Loucy (cell line): ENCODE data around the gene GNB3.

ENCODE experiments used
- H2AFZ ChIP-seq: fragments of 200-600 bp; sonication (generic); 2 replicates; pipeline ENCODE4 v1.6.0; 2016; ENCODE audit warnings: antibody characterized with exemption, mild to moderate bottlenecking, low read length, moderate library complexity
- H3F3A ChIP-seq: fragments of 200-600 bp; 2 replicates; pipeline ENCODE4 v1.6.0; 2016; ENCODE audit warnings: antibody characterized with exemption, low read depth, mild to moderate bottlenecking
- H3K27me3 ChIP-seq: fragments of 200-600 bp; sonication (generic); 2 replicates; pipeline ENCODE4 v1.6.1; 2014; ENCODE audit warnings: low read length, mild to moderate bottlenecking; ENCODE audit not compliant: insufficient read depth, poor library complexity, severe bottlenecking
- H3K36me3 ChIP-seq: fragments of 200-600 bp; sonication (generic); 2 replicates; pipeline ENCODE4 v1.6.1; 2016; ENCODE audit warnings: low read length; ENCODE audit not compliant: insufficient read depth
- H3K4me1 ChIP-seq: fragments of 200-600 bp; sonication (generic); 2 replicates; pipeline ENCODE4 v1.5.1; 2014; ENCODE audit warnings: low read length, mild to moderate bottlenecking; ENCODE audit not compliant: insufficient read depth, poor library complexity, severe bottlenecking
- H3K4me2 ChIP-seq: fragments of 200-600 bp; sonication (generic); 2 replicates; pipeline ENCODE4 v1.6.0; 2014; ENCODE audit warnings: antibody characterized with exemption, low read length, low read depth, mild to moderate bottlenecking; ENCODE audit not compliant: poor library complexity, severe bottlenecking
- H3K4me3 ChIP-seq: fragments of 200-600 bp; sonication (generic); 2 replicates; pipeline ENCODE4 v1.5.1; 2014; ENCODE audit warnings: low read length, mild to moderate bottlenecking, mixed read lengths; ENCODE audit not compliant: poor library complexity, severe bottlenecking
- H3K79me2 ChIP-seq: fragments of 200-600 bp; sonication (generic); 2 replicates; pipeline ENCODE4 v1.6.1; 2014; ENCODE audit warnings: low read length; ENCODE audit not compliant: insufficient read depth
- H3K9ac ChIP-seq: fragments of 200-600 bp; sonication (generic); 2 replicates; pipeline ENCODE4 v1.6.0; 2014; ENCODE audit warnings: mild to moderate bottlenecking, low read depth, low read length, moderate library complexity; ENCODE audit not compliant: poor library complexity, severe bottlenecking
- H3K9me2 ChIP-seq: fragments of 200-600 bp; sonication (generic); replicated peaks from 2 replicates; pipeline ENCODE4 v1.6.1; 2016; ENCODE audit warnings: low read depth, low read length, mixed read lengths
- H3K9me3 ChIP-seq: fragments of 200-600 bp; sonication (generic); 2 replicates; pipeline ENCODE4 v1.6.1; 2014; ENCODE audit warnings: mild to moderate bottlenecking, antibody characterized with exemption, low read length, low read depth; ENCODE audit not compliant: insufficient read depth
- H4K20me1 ChIP-seq: fragments of 200-600 bp; sonication (generic); 2 replicates; pipeline ENCODE4 v1.6.0; 2014; ENCODE audit warnings: antibody characterized with exemption, low read length, mild to moderate bottlenecking; ENCODE audit not compliant: insufficient read depth, poor library complexity, severe bottlenecking
- CTCF ChIP-seq: fragments of 200-600 bp; sonication (generic); conservative IDR thresholded peaks from 2 replicates; pipeline ENCODE4 v1.5.1; 2014; ENCODE audit warnings: mild to moderate bottlenecking, antibody characterized with exemption, low read length
- EZH2phosphoT487 ChIP-seq: fragments of 200-600 bp; IDR thresholded peaks from 2 replicates; pipeline ENCODE4 v1.6.1; 2018; ENCODE audit warnings: antibody characterized with exemption, mild to moderate bottlenecking, moderate library complexity, borderline replicate concordance

GNB3 gene

GRCh38 chr12:6866920-6867412, 26.2 kb downstream of the GNB3 start:
- Histone ChIP-seq H3K4me1 (peaks cover 29% of the 10 kb centered on the region), H4K20me1 (peaks cover 40% of the 10 kb centered on the region), H3K9me3 (no peaks in the 10 kb centered on the region), H3K4me3 (peak overlapping the region; percentile 94), H3K9ac (peak overlapping the region; percentile 97), H3K4me2 (peak overlapping the region; percentile 87), H3K36me3 (peaks cover 59% of the 10 kb centered on the region; the same call in 1 of the 2 replicates), H3K27me3 (peaks cover 4% of the 10 kb centered on the region), H3F3A (peaks cover 4% of the 10 kb centered on the region; the same call in 1 of the 2 replicates), H3K79me2 (peaks cover 47% of the 10 kb centered on the region), H3K9me2 (no peaks in the 10 kb centered on the region), H2AFZ (peak overlapping the region; percentile 76)
- TF ChIP-seq CTCF (no peak), EZH2phosphoT487 (no peak)

- Histone ChIP-seq H3K27me3 (peaks cover 4% of the 10 kb centered on the region), H3K36me3 (peaks cover 53% of the 10 kb centered on the region; the same call in 1 of the 2 replicates), H3K79me2 (peaks cover 54% of the 10 kb centered on the region), H3K9ac (peak within 1 kb of the TSS; percentile 97), H2AFZ (peak within 1 kb of the TSS; percentile 76), H4K20me1 (peaks cover 46% of the 10 kb centered on the region), H3K9me2 (no peaks in the 10 kb centered on the region), H3K4me3 (peak within 1 kb of the TSS; percentile 94), H3K4me1 (peaks cover 34% of the 10 kb centered on the region), H3F3A (peaks cover 5% of the 10 kb centered on the region; the same call in 1 of the 2 replicates), H3K9me3 (no peaks in the 10 kb centered on the region), H3K4me2 (peak within 1 kb of the TSS; percentile 98)
- TF ChIP-seq CTCF, result no peak
- TF ChIP-seq EZH2phosphoT487, result no peak
These were observed 26.9 kb downstream of the GNB3 start, which contains the start of gene TPI1 for GRCh38 chr12:6867413-6868210. TPI1 (plus strand) TSS chr12:6867531; CDS start chr12:6867567, 36 bp downstream.

- Histone ChIP-seq H3K36me3 (peaks cover 45% of the 10 kb centered on the region; the same call in 1 of the 2 replicates), H3K4me1 (peaks cover 38% of the 10 kb centered on the region)
These were observed 27.7 kb downstream of the GNB3 start for GRCh38 chr12:6868211-6869048.

More at GRCh38 chr12:6868211-6869048, 27.7 kb downstream of the GNB3 start:
- TF ChIP-seq EZH2phosphoT487, result no peak
- peak; percentile 42 for TF ChIP-seq CTCF
- Histone ChIP-seq H3F3A (peaks cover 5% of the 10 kb centered on the region; the same call in 1 of the 2 replicates), H3K9me3 (no peaks in the 10 kb centered on the region), H2AFZ (no peak overlapping the region), H3K27me3 (peaks cover 4% of the 10 kb centered on the region), H3K9ac (peak overlapping the region; percentile 97), H3K4me3 (peak overlapping the region; percentile 94), H3K4me2 (peak overlapping the region; percentile 98), H3K9me2 (no peaks in the 10 kb centered on the region), H4K20me1 (peaks cover 51% of the 10 kb centered on the region), H3K79me2 (peaks cover 58% of the 10 kb centered on the region)
